Neuronal stem cell (in vitro differentiated cells): ENCODE measurements around the gene S100A13.

Experiments
- DNase-seq: peaks from one replicate; pipeline ENCODE4 v3.0.0-alpha.2; 2013; ENCODE audit warnings: low spot score
- H2AFZ ChIP-seq: one replicate; pipeline ENCODE4 v1.6.1; 2013; ENCODE audit warnings: mild to moderate bottlenecking, low read length, inconsistent platforms
- H2AK5ac ChIP-seq: 2 replicates; pipeline ENCODE4 v1.6.1; 2013; ENCODE audit warnings: low read depth, mild to moderate bottlenecking, inconsistent platforms, low read length, moderate library complexity, mixed read lengths
- H2BK120ac ChIP-seq: 2 replicates; pipeline ENCODE4 v1.6.1; 2013; ENCODE audit warnings: low read depth, mild to moderate bottlenecking, inconsistent platforms, low read length, moderate library complexity, mixed read lengths
- H2BK12ac ChIP-seq: one replicate; pipeline ENCODE4 v1.6.1; 2013; ENCODE audit warnings: low read length, inconsistent platforms
- H2BK15ac ChIP-seq: 2 replicates; pipeline ENCODE4 v1.6.1; 2013; ENCODE audit warnings: mild to moderate bottlenecking, low read length, inconsistent platforms, mixed read lengths
- H2BK5ac ChIP-seq: one replicate; pipeline ENCODE4 v1.6.1; 2013; ENCODE audit warnings: inconsistent platforms, mild to moderate bottlenecking, low read length, moderate library complexity
- H3K14ac ChIP-seq: one replicate; pipeline ENCODE4 v1.6.1; 2013; ENCODE audit warnings: low read length, inconsistent platforms
- H3K18ac ChIP-seq: 2 replicates; pipeline ENCODE4 v1.6.1; 2013; ENCODE audit warnings: low read length, inconsistent platforms
- H3K23ac ChIP-seq: 2 replicates; pipeline ENCODE4 v1.6.1; 2013; ENCODE audit warnings: low read depth, mild to moderate bottlenecking, mixed read lengths, low read length, inconsistent platforms; ENCODE audit not compliant: poor library complexity
- H3K27ac ChIP-seq: replicated peaks from 3 replicates; pipeline ENCODE4 v1.5.1; 2013; ENCODE audit warnings: low read length, inconsistent platforms
- H3K27me3 ChIP-seq, 3 experiments: 2 replicates each; pipeline ENCODE4 v1.6.1; 2013; ENCODE audit warnings: low read length in 3 of 3, mild to moderate bottlenecking in 2 of 3, inconsistent platforms in 1 of 3, low read depth in 1 of 3, mixed read lengths in 1 of 3, moderate library complexity in 1 of 3; ENCODE audit not compliant: control insufficient read depth in 3 of 3, insufficient read depth in 3 of 3
- H3K36me3 ChIP-seq, 2 donors: replicated peaks in 1 of 2; 2 replicates each; pipeline ENCODE4 v1.6.1; 2013; ENCODE audit warnings: low read length in 2 of 2; ENCODE audit not compliant: control insufficient read depth in 2 of 2, insufficient read depth in 2 of 2
- H3K4ac ChIP-seq: 2 replicates; pipeline ENCODE4 v1.6.1; 2013; ENCODE audit warnings: inconsistent platforms, mild to moderate bottlenecking, low read length, moderate library complexity
- H3K4me1 ChIP-seq, 2 donors: 1 replicate in 1 of 2; 2 replicates in 1 of 2; pipeline ENCODE4 v1.6.1; 2013; ENCODE audit warnings: low read length in 2 of 2, low read depth in 1 of 2; ENCODE audit not compliant: control insufficient read depth in 2 of 2, insufficient read depth in 1 of 2
- H3K4me2 ChIP-seq: one replicate; pipeline ENCODE4 v1.6.1; 2013; ENCODE audit warnings: mild to moderate bottlenecking, low read length, inconsistent platforms; ENCODE audit not compliant: insufficient read depth, poor library complexity, severe bottlenecking
- H3K4me3 ChIP-seq, 2 donors: 2 replicates each; pipeline ENCODE4 v1.5.1; 2013; ENCODE audit warnings: low read length in 2 of 2, mild to moderate bottlenecking in 2 of 2, inconsistent platforms in 1 of 2, moderate library complexity in 1 of 2
- H3K79me1 ChIP-seq: one replicate; pipeline ENCODE4 v1.6.1; 2013; ENCODE audit warnings: low read depth, mild to moderate bottlenecking, inconsistent platforms, low read length, moderate library complexity
- H3K9ac ChIP-seq: one replicate; pipeline ENCODE4 v1.6.1; 2013; ENCODE audit warnings: mild to moderate bottlenecking, low read depth, low read length, inconsistent platforms; ENCODE audit not compliant: poor library complexity
- H3K9me3 ChIP-seq, 2 donors: replicated peaks in 1 of 2; 2 replicates each; pipeline versions ENCODE3 to v1.6.1; 2013; ENCODE audit warnings: low read length in 2 of 2, mild to moderate bottlenecking in 2 of 2, inconsistent platforms in 1 of 2, low read depth in 1 of 2, mixed read lengths in 1 of 2, moderate library complexity in 1 of 2; ENCODE audit not compliant: control insufficient read depth in 2 of 2, insufficient read depth in 1 of 2
- H4K8ac ChIP-seq: one replicate; pipeline ENCODE4 v1.6.1; 2013; ENCODE audit warnings: low read depth, mild to moderate bottlenecking, inconsistent platforms, low read length, moderate library complexity
- H4K91ac ChIP-seq: one replicate; pipeline ENCODE4 v1.6.1; 2013; ENCODE audit warnings: low read length, low read depth, mild to moderate bottlenecking, inconsistent platforms; ENCODE audit not compliant: poor library complexity
- WGBS, 2 donors: extraction: QIAGEN DNeasy Blood & Tissue Kit; methylation state at CpG; one replicate each; pipeline ENCODE4 v1.1.7; 2013; ENCODE audit warnings: missing lambda C conversion rate in 2 of 2, mixed read lengths in 1 of 2; ENCODE audit not compliant: insufficient read length in 2 of 2, insufficient replicate concordance in 1 of 2; ENCODE audit errors: extremely low coverage in 2 of 2; 5-methylcytosine and 5-hydroxymethylcytosine counted together

Gene S100A13

GRCh38 chr1:153598309-153599172 is 28.8 kb downstream of the S100A13 start:
- H3K4me1 ChIP-seq, result peaks cover 0 to 7% of the 10 kb centered on the region in 2 donors
- no peak overlapping the region for H3K4ac ChIP-seq
- H3K4me3 ChIP-seq, result no peak overlapping the region
- H3K79me1 ChIP-seq, result no peaks in the 10 kb centered on the region
- no peak overlapping the region for H3K27ac ChIP-seq
- H2BK12ac ChIP-seq, result no peak overlapping the region
- WGBS, 2 donors, result no CpG with 5 or more reads among the region's 7 CpGs
- no peak overlapping the region for H2BK15ac ChIP-seq
- no peaks in the 10 kb centered on the region for H3K27me3 ChIP-seq
- H3K36me3 ChIP-seq, result no peaks in the 10 kb centered on the region
- H2AFZ ChIP-seq, result peak overlapping the region; percentile 78
- no peak overlapping the region for H3K14ac ChIP-seq
- H3K18ac ChIP-seq, result no peak overlapping the region
- H4K8ac ChIP-seq, result no peak overlapping the region
- no peak for DNase-seq
- H3K4me2 ChIP-seq, result no peak overlapping the region
- H2BK5ac ChIP-seq, result no peak overlapping the region
- no peak overlapping the region for H3K23ac ChIP-seq
- H3K9me3 ChIP-seq, result peaks cover 0 to 2% of the 10 kb centered on the region in 2 donors
- H3K9ac ChIP-seq, result no peak overlapping the region
- H2BK120ac ChIP-seq, result no peak overlapping the region
- H4K91ac ChIP-seq, result no peak overlapping the region
- no peak overlapping the region for H2AK5ac ChIP-seq

- no peak overlapping the region for H2BK120ac ChIP-seq
- no peak overlapping the region for H2AK5ac ChIP-seq
- no peak overlapping the region for H3K4me2 ChIP-seq
- H4K91ac ChIP-seq, result no peak overlapping the region
- H3K9me3 ChIP-seq, result peaks cover 0 to 2% of the 10 kb centered on the region in 2 donors
- peaks cover 0 to 15% of the 10 kb centered on the region in 2 donors for H3K4me1 ChIP-seq
- H3K36me3 ChIP-seq, result no peaks in the 10 kb centered on the region
- no peaks in the 10 kb centered on the region for H3K27me3 ChIP-seq
- DNase-seq, result no peak
- H2AFZ ChIP-seq, result no peak overlapping the region
- H4K8ac ChIP-seq, result no peak overlapping the region
- no peak overlapping the region for H3K18ac ChIP-seq
- H3K23ac ChIP-seq, result no peak overlapping the region
- no peak overlapping the region for H2BK15ac ChIP-seq
- H3K9ac ChIP-seq, result no peak overlapping the region
- no peak overlapping the region for H3K27ac ChIP-seq
- no peaks in the 10 kb centered on the region for H3K79me1 ChIP-seq
- H2BK5ac ChIP-seq, result no peak overlapping the region
- H2BK12ac ChIP-seq, result no peak overlapping the region
- no peak overlapping the region for H3K14ac ChIP-seq
- H3K4me3 ChIP-seq, result no peak overlapping the region
- no CpG with 5 or more reads among the region's 6 CpGs for WGBS, 2 donors
- H3K4ac ChIP-seq, result no peak overlapping the region
Observed at GRCh38 chr1:153597206-153597605, 30.1 kb downstream of the S100A13 start.

GRCh38 chr1:153592748-153593147 is 34.6 kb downstream of the S100A13 start:
- no peaks in the 10 kb centered on the region for H3K79me1 ChIP-seq
- no peaks in the 10 kb centered on the region for H3K9me3 ChIP-seq
- no peak overlapping the region for H2BK15ac ChIP-seq
- H4K8ac ChIP-seq, result no peak overlapping the region
- H3K4ac ChIP-seq, result no peak overlapping the region
- no peak overlapping the region for H2BK12ac ChIP-seq
- H3K36me3 ChIP-seq, result no peaks in the 10 kb centered on the region
- no peak overlapping the region for H2BK5ac ChIP-seq
- no peak overlapping the region for H3K9ac ChIP-seq
- H3K4me1 ChIP-seq, result peaks cover 0 to 8% of the 10 kb centered on the region in 2 donors
- H3K14ac ChIP-seq, result no peak overlapping the region
- no peak for DNase-seq
- H2AK5ac ChIP-seq, result no peak overlapping the region
- H2AFZ ChIP-seq, result peak overlapping the region; percentile 37
- no peak overlapping the region for H3K18ac ChIP-seq
- WGBS, 2 donors, result no CpG with 5 or more reads among the region's 4 CpGs
- no peaks in the 10 kb centered on the region for H3K27me3 ChIP-seq
- no peak overlapping the region for H2BK120ac ChIP-seq
- H3K4me3 ChIP-seq, result no peak overlapping the region
- no peak overlapping the region for H4K91ac ChIP-seq
- no peak overlapping the region for H3K4me2 ChIP-seq
- H3K27ac ChIP-seq, result no peak overlapping the region
- no peak overlapping the region for H3K23ac ChIP-seq

GRCh38 chr1:153588482-153588881 is 38.8 kb downstream of the S100A13 start:
- Histone ChIP-seq H3K18ac (no peak overlapping the region), H3K4me2 (no peak overlapping the region), H4K8ac (no peak overlapping the region), H3K9me3 (no peaks in the 10 kb centered on the region), H3K79me1 (no peaks in the 10 kb centered on the region), H3K9ac (no peak overlapping the region), H3K14ac (no peak overlapping the region), H2BK120ac (no peak overlapping the region), H2BK5ac (no peak overlapping the region), H3K4me3 (no peak overlapping the region), H3K23ac (no peak overlapping the region), H2AFZ (no peak overlapping the region), H4K91ac (no peak overlapping the region), H3K36me3 (no peaks in the 10 kb centered on the region), H2AK5ac (no peak overlapping the region), H3K4me1 (peaks cover 3 to 13% of the 10 kb centered on the region in 2 donors), H3K27me3 (no peaks in the 10 kb centered on the region), H2BK15ac (no peak overlapping the region), H2BK12ac (no peak overlapping the region), H3K27ac (no peak overlapping the region), H3K4ac (no peak overlapping the region)
- no peak for DNase-seq
- WGBS, 2 donors, result no CpG with 5 or more reads among the region's 2 CpGs
